ENCODE measurements around the gene APOA4. TPM values are rescaled to one million over a fixed set of nuclear protein-coding genes. Genes with fewer than 3 reads are reported as not detected.
A peak's percentile ranks its signal among the peaks of the same experiment; 100 is the strongest.

APOA4 gene
- total and polyA plus RNA-seq, 2 of the 13 experiments (the other 11 are each of a cell fraction or from before 2014, with no cell fraction given): 3.8 to 7.2 TPM

- no peak for TF ChIP-seq ZNF253 (CRISPR knock-in tag; IDR thresholded peaks at IDR 0.05; ENCODE audit: borderline replicate concordance)
- TF ChIP-seq, protein P1, sequence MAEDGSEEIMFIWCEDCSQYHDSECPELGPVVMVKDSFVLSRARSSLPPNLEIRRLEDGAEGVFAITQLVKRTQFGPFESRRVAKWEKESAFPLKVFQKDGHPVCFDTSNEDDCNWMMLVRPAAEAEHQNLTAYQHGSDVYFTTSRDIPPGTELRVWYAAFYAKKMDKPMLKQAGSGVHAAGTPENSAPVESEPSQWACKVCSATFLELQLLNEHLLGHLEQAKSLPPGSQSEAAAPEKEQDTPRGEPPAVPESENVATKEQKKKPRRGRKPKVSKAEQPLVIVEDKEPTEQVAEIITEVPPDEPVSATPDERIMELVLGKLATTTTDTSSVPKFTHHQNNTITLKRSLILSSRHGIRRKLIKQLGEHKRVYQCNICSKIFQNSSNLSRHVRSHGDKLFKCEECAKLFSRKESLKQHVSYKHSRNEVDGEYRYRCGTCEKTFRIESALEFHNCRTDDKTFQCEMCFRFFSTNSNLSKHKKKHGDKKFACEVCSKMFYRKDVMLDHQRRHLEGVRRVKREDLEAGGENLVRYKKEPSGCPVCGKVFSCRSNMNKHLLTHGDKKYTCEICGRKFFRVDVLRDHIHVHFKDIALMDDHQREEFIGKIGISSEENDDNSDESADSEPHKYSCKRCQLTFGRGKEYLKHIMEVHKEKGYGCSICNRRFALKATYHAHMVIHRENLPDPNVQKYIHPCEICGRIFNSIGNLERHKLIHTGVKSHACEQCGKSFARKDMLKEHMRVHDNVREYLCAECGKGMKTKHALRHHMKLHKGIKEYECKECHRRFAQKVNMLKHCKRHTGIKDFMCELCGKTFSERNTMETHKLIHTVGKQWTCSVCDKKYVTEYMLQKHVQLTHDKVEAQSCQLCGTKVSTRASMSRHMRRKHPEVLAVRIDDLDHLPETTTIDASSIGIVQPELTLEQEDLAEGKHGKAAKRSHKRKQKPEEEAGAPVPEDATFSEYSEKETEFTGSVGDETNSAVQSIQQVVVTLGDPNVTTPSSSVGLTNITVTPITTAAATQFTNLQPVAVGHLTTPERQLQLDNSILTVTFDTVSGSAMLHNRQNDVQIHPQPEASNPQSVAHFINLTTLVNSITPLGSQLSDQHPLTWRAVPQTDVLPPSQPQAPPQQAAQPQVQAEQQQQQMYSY (CRISPR knock-in tag; IDR thresholded peaks at IDR 0.05): 0 out of 2 replicates have a peak, but pooled peaks have one; percentile 6
- TF ChIP-seq, protein P2, sequence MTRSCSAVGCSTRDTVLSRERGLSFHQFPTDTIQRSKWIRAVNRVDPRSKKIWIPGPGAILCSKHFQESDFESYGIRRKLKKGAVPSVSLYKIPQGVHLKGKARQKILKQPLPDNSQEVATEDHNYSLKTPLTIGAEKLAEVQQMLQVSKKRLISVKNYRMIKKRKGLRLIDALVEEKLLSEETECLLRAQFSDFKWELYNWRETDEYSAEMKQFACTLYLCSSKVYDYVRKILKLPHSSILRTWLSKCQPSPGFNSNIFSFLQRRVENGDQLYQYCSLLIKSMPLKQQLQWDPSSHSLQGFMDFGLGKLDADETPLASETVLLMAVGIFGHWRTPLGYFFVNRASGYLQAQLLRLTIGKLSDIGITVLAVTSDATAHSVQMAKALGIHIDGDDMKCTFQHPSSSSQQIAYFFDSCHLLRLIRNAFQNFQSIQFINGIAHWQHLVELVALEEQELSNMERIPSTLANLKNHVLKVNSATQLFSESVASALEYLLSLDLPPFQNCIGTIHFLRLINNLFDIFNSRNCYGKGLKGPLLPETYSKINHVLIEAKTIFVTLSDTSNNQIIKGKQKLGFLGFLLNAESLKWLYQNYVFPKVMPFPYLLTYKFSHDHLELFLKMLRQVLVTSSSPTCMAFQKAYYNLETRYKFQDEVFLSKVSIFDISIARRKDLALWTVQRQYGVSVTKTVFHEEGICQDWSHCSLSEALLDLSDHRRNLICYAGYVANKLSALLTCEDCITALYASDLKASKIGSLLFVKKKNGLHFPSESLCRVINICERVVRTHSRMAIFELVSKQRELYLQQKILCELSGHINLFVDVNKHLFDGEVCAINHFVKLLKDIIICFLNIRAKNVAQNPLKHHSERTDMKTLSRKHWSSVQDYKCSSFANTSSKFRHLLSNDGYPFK (CRISPR knock-in tag; IDR thresholded peaks at IDR 0.05; ENCODE audit: borderline replicate concordance): 0 out of 2 replicates have a peak, but pooled peaks have one; percentile 31
- TF ChIP-seq TARDBP (CRISPR knock-in tag; IDR thresholded peaks at IDR 0.05): peak; percentile 80
- peak; percentile 61 for TF ChIP-seq ZMYM4 (CRISPR knock-in tag; IDR thresholded peaks at IDR 0.05)
- no peak for TF ChIP-seq ZNF513 (CRISPR knock-in tag; conservative IDR thresholded peaks at IDR 0.05)
- no peak for TF ChIP-seq ZNF367 (CRISPR knock-in tag; IDR thresholded peaks at IDR 0.05; ENCODE audit: borderline replicate concordance)
- no peak for TF ChIP-seq SP2 (CRISPR knock-in tag; IDR thresholded peaks at IDR 0.05)
- TF ChIP-seq, protein P3, sequence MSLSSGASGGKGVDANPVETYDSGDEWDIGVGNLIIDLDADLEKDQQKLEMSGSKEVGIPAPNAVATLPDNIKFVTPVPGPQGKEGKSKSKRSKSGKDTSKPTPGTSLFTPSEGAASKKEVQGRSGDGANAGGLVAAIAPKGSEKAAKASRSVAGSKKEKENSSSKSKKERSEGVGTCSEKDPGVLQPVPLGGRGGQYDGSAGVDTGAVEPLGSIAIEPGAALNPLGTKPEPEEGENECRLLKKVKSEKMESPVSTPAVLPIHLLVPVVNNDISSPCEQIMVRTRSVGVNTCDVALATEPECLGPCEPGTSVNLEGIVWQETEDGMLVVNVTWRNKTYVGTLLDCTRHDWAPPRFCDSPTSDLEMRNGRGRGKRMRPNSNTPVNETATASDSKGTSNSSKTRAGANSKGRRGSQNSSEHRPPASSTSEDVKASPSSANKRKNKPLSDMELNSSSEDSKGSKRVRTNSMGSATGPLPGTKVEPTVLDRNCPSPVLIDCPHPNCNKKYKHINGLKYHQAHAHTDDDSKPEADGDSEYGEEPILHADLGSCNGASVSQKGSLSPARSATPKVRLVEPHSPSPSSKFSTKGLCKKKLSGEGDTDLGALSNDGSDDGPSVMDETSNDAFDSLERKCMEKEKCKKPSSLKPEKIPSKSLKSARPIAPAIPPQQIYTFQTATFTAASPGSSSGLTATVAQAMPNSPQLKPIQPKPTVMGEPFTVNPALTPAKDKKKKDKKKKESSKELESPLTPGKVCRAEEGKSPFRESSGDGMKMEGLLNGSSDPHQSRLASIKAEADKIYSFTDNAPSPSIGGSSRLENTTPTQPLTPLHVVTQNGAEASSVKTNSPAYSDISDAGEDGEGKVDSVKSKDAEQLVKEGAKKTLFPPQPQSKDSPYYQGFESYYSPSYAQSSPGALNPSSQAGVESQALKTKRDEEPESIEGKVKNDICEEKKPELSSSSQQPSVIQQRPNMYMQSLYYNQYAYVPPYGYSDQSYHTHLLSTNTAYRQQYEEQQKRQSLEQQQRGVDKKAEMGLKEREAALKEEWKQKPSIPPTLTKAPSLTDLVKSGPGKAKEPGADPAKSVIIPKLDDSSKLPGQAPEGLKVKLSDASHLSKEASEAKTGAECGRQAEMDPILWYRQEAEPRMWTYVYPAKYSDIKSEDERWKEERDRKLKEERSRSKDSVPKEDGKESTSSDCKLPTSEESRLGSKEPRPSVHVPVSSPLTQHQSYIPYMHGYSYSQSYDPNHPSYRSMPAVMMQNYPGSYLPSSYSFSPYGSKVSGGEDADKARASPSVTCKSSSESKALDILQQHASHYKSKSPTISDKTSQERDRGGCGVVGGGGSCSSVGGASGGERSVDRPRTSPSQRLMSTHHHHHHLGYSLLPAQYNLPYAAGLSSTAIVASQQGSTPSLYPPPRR (CRISPR knock-in tag; IDR thresholded peaks at IDR 0.05; ENCODE audit: borderline replicate concordance): peak; percentile 93
- no peak for TF ChIP-seq SRSF9 (IDR thresholded peaks at IDR 0.05; ENCODE audit: borderline replicate concordance, insufficient read depth, low read depth, low read length, poor library complexity, severe bottlenecking)
- TF ChIP-seq FOXK1 (CRISPR knock-in tag; IDR thresholded peaks at IDR 0.05; ENCODE audit: borderline replicate concordance, low read depth): peak; percentile 63; the same call in 1 of the 2 replicates
Measured at GRCh38 chr11:116828632-116829524, 5.8 kb upstream of the APOA4 start (continued).

Data from HepG2 (cell line).